GM12874 (cell line): ENCODE results near the gene TPX2.

ENCODE experiments used
- TF ChIP-seq, protein P1 (sequence below): IDR thresholded peaks from 2 replicates; pipeline ENCODE4 v1.5.1; 2011; ENCODE audit warnings: low read depth, mild to moderate bottlenecking, control low read depth, low read length, moderate library complexity; ENCODE audit not compliant: insufficient read depth

Gene TPX2

GRCh38 chr20:31751126-31751525 is 12.0 kb downstream of the TPX2 start:
- TF ChIP-seq, protein P1, sequence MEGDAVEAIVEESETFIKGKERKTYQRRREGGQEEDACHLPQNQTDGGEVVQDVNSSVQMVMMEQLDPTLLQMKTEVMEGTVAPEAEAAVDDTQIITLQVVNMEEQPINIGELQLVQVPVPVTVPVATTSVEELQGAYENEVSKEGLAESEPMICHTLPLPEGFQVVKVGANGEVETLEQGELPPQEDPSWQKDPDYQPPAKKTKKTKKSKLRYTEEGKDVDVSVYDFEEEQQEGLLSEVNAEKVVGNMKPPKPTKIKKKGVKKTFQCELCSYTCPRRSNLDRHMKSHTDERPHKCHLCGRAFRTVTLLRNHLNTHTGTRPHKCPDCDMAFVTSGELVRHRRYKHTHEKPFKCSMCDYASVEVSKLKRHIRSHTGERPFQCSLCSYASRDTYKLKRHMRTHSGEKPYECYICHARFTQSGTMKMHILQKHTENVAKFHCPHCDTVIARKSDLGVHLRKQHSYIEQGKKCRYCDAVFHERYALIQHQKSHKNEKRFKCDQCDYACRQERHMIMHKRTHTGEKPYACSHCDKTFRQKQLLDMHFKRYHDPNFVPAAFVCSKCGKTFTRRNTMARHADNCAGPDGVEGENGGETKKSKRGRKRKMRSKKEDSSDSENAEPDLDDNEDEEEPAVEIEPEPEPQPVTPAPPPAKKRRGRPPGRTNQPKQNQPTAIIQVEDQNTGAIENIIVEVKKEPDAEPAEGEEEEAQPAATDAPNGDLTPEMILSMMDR = no peak

- TF ChIP-seq, protein P1 = no peak
These were observed 18.2 kb downstream of the TPX2 start for GRCh38 chr20:31757254-31757653.

- TF ChIP-seq, protein P1 = no peak
These were observed 19.4 kb downstream of the TPX2 start for GRCh38 chr20:31758521-31758920.

DNA sequence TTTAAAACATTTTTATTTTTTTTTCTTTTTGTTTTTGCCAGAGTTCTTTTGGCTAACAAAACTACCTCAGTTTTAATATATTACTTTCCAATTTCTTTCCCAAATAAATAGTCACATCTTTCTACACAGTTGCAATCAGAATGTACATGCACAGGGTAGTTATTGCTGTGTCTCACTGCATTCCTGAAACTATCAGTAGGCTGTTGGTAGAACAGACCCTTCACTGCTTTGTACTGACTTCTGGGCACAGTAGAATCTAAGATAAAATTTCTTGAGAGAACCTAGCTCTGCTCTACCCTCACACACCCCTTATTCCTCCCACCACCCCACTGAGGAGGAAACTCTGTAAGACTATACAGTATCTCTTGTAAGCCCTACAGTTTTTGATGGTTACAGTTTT is 19.9 kb downstream of the TPX2 start:
- TF ChIP-seq, protein P1 = no peak

- TF ChIP-seq, protein P1 = no peak
These were observed 20.9 kb downstream of the TPX2 start for GRCh38 chr20:31759836-31760518.

- TF ChIP-seq, protein P1 = no peak
These were observed 21.6 kb downstream of the TPX2 start for GRCh38 chr20:31760519-31761240.

- TF ChIP-seq, protein P1 = no peak
These were observed 25.7 kb downstream of the TPX2 start for GRCh38 chr20:31764641-31765305.
